Gastroesophageal sphincter (tissue), 4 donors: ENCODE data around the gene ZBTB20. TPM values are rescaled to one million over a fixed set of nuclear protein-coding genes. Genes with fewer than 3 reads are reported as not detected.

Experiments used
- ATAC-seq: fragments of 150-250 bp; one replicate; pipeline ENCODE4 v1.9.1; 2016; ENCODE audit warnings: mild to moderate bottlenecking, moderate library complexity
- H3K27ac ChIP-seq, 4 donors: fragments of 200-600 bp; sonication (generic) in 3 of 4; 1 replicate in 3 of 4; 2 replicates in 1 of 4; pipeline ENCODE4 v1.5.1; 2016 to 2019
- H3K27me3 ChIP-seq: fragments of 200-600 bp; sonication (generic); one replicate; pipeline ENCODE4 v1.5.1; 2019
- H3K36me3 ChIP-seq, 2 donors: fragments of 200-600 bp; sonication (generic); one replicate each; pipeline ENCODE4 v1.5.1; 2019; ENCODE audit warnings: control low read depth in 1 of 2
- H3K4me1 ChIP-seq, 3 donors: fragments of 200-600 bp; sonication (generic); 1 replicate in 2 of 3; 2 replicates in 1 of 3; pipeline ENCODE4 v1.5.1; 2016 to 2019; ENCODE audit warnings: control low read depth in 2 of 3
- H3K4me3 ChIP-seq, 2 donors: fragments of 200-600 bp; sonication (generic); one replicate each; pipeline ENCODE4 v1.5.1; 2019; ENCODE audit warnings: mild to moderate bottlenecking in 1 of 2, moderate library complexity in 1 of 2
- H3K9me3 ChIP-seq, 3 donors: fragments of 200-600 bp; sonication (generic); one replicate each; pipeline ENCODE4 v1.5.1; 2017 to 2019; ENCODE audit warnings: control low read depth in 2 of 3
- CTCF ChIP-seq, 4 experiments: fragments of 200-600 bp in 2 of 4; fragments of 450-650 bp in 2 of 4; sonication (generic) in 1 of 4; IDR thresholded peaks; one replicate each; pipeline ENCODE4 v1.5.1; 2017 to 2019; ENCODE audit warnings: antibody characterized with exemption in 4 of 4, mild to moderate bottlenecking in 2 of 4, moderate library complexity in 2 of 4
- EP300 ChIP-seq: sonication (generic); formaldehyde crosslinking; IDR thresholded peaks from one replicate; pipeline ENCODE4 v1.6.1; 2017; ENCODE audit warnings: antibody characterized with exemption, mild to moderate bottlenecking
- POLR2A ChIP-seq, 2 donors: fragments of 450-650 bp; IDR thresholded peaks; one replicate each; pipeline ENCODE4 v1.6.1; 2017; ENCODE audit warnings: antibody characterized with exemption in 2 of 2, mild to moderate bottlenecking in 2 of 2, moderate library complexity in 1 of 2
- POLR2AphosphoS5 ChIP-seq: sonication (generic); formaldehyde crosslinking; IDR thresholded peaks from one replicate; pipeline ENCODE4 v1.6.1; 2017; ENCODE audit warnings: antibody characterized with exemption
- WGBS, 2 donors: methylation state at CpG; one replicate each; pipeline ENCODE4 v1.1.5; 2018; ENCODE audit warnings: low coverage in 1 of 2; 5-methylcytosine and 5-hydroxymethylcytosine counted together
- total RNA-seq, 4 donors: library from RNA; depleted of rRNA; stranded (reverse); fragments of >200 nt; gene quantifications; one replicate each; pipeline ENCODE4 v1.1.0, GENCODE V29; 2016

Gene ZBTB20
- total RNA-seq, 4 donors from 2014 or later = 53.1 to 113 (median 98.4) TPM

- Histone ChIP-seq H3K4me3 (no peak overlapping the region), H3K27ac (no peak overlapping the region), H3K9me3 (peaks cover 0 to 7% (median 0%) of the 10 kb centered on the region in 3 donors), H3K36me3 (no peaks in the 10 kb centered on the region), H3K27me3 (no peaks in the 10 kb centered on the region), H3K4me1 (no peaks in the 10 kb centered on the region)
- 94 to 100% methylated on average over 1 to 2 of the region's 2 CpGs for WGBS, 2 donors
- no peak for TF ChIP-seq POLR2A (IDR thresholded peaks at IDR 0.05)
- TF ChIP-seq CTCF (IDR thresholded peaks at IDR 0.05) = no peak
- TF ChIP-seq POLR2AphosphoS5 = no peak
- no peak for TF ChIP-seq EP300
- no peak for ATAC-seq
These were observed 511.2 kb downstream of the ZBTB20 start for GRCh38 chr3:114635878-114636277.

GRCh38 chr3:114634635-114635034, 512.5 kb downstream of the ZBTB20 start:
- ATAC-seq = no peak
- H3K27me3 ChIP-seq = no peaks in the 10 kb centered on the region
- no peak for TF ChIP-seq POLR2A (IDR thresholded peaks at IDR 0.05)
- no peak for TF ChIP-seq POLR2AphosphoS5
- no peak for TF ChIP-seq CTCF (IDR thresholded peaks at IDR 0.05)
- TF ChIP-seq EP300 = no peak
- H3K4me3 ChIP-seq = no peak overlapping the region
- no peaks in the 10 kb centered on the region for H3K36me3 ChIP-seq
- H3K4me1 ChIP-seq = no peaks in the 10 kb centered on the region
- whole genome bisulfite sequencing, 2 donors = 100% methylated on average over 1 of the region's 3 CpGs; no CpG with 5 or more reads in 1 of the 2 donors
- no peak overlapping the region for H3K27ac ChIP-seq
- H3K9me3 ChIP-seq = peaks cover 0 to 7% (median 0%) of the 10 kb centered on the region in 3 donors

GRCh38 chr3:114632757-114633424, 514.2 kb downstream of the ZBTB20 start:
- Histone ChIP-seq H3K4me1 (peaks cover 0 to 9% (median under 1%) of the 10 kb centered on the region in 3 donors), H3K9me3 (peaks cover 0 to 7% (median 0%) of the 10 kb centered on the region in 3 donors), H3K4me3 (no peak overlapping the region), H3K27me3 (no peaks in the 10 kb centered on the region), H3K36me3 (no peaks in the 10 kb centered on the region), H3K27ac (no peak overlapping the region)
- TF ChIP-seq CTCF (IDR thresholded peaks at IDR 0.05) (no peak), POLR2AphosphoS5 (no peak), POLR2A (IDR thresholded peaks at IDR 0.05) (no peak), EP300 (no peak)
- no peak for ATAC-seq
- 92% methylated on average over 1 of the region's 1 CpG for WGBS, 2 donors

GRCh38 chr3:114627770-114628169, 519.3 kb downstream of the ZBTB20 start:
- 56 to 63% methylated on average over 4 of the region's 4 CpGs for WGBS, 2 donors

More at GRCh38 chr3:114627770-114628169, 519.3 kb downstream of the ZBTB20 start:
- Histone ChIP-seq H3K9me3 (no peaks in the 10 kb centered on the region), H3K27me3 (no peaks in the 10 kb centered on the region), H3K27ac (peak overlapping the region in 3 of 4 donors; percentile 43 to 92 (median 91)), H3K36me3 (no peaks in the 10 kb centered on the region), H3K4me3 (no peak overlapping the region), H3K4me1 (peaks cover 4 to 50% (median 22%) of the 10 kb centered on the region in 3 donors)
- ATAC-seq = peak; percentile 44
- TF ChIP-seq CTCF (IDR thresholded peaks at IDR 0.05) = no peak
- no peak for TF ChIP-seq EP300
- peak; percentile 49 for TF ChIP-seq POLR2AphosphoS5
- TF ChIP-seq POLR2A (IDR thresholded peaks at IDR 0.05) = no peak
